ENCODE results near the gene HNRNPA1L2.
"Not testable (repeated sequence)": the region's sequence is repeated elsewhere in the genome, so short reads cannot be mapped to it uniquely, and the experiment has no call there.

Gene HNRNPA1L2

GRCh38 chr13:52642131-52642530, at the start of gene HNRNPA1L2:
Gene HNRNPA1L2, plus strand, starts transcription at chr13:52642431. Its CDS starts 62 bp downstream, at chr13:52642493.
- no peak within 1 kb of the TSS for H3K27ac ChIP-seq
- TF ChIP-seq ZFX (IDR thresholded peaks at IDR 0.05) (no peak), CTCF (conservative IDR thresholded peaks at IDR 0.05) (no peak)

GRCh38 chr13:52593175-52593574, 49.1 kb upstream of the HNRNPA1L2 start:
- not testable (repeated sequence) for H3K27ac ChIP-seq

DNA sequence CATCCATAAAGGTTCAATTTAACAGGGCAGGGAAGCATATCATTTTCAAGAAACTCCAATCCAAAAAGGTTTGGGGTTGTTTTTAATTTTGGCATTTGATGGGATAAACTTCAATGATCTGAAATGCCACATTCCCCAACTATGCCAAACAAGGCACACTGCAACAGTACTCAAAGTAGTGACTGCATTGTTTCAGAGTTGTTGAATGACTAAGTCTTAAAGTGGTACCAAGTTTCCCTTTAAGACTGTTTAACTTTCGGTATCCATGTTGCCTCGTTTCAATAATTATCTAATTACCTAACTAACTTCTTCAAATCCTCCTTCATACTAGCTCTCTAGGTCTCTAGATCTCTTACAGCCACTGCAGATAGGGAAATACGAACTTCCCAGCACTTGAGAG, 48.4 kb upstream of the HNRNPA1L2 start:
- not testable (repeated sequence) for H3K27ac ChIP-seq

- H3K27ac ChIP-seq, result not testable (repeated sequence)
Measured at GRCh38 chr13:52594295-52594694, 47.9 kb upstream of the HNRNPA1L2 start.

GRCh38 chr13:52597676-52598075, 44.6 kb upstream of the HNRNPA1L2 start:
- no peak for TF ChIP-seq CTCF (conservative IDR thresholded peaks at IDR 0.05)
- no peak for TF ChIP-seq ZFX (IDR thresholded peaks at IDR 0.05)

GRCh38 chr13:52599037-52599847, 43.0 kb upstream of the HNRNPA1L2 start:
- no peak for TF ChIP-seq ZFX (IDR thresholded peaks at IDR 0.05)
- TF ChIP-seq CTCF (conservative IDR thresholded peaks at IDR 0.05), result no peak
- no peak overlapping the region for H3K27ac ChIP-seq

More at GRCh38 chr13:52597676-52598075, 44.6 kb upstream of the HNRNPA1L2 start:
- no peak overlapping the region for H3K27ac ChIP-seq

DNA sequence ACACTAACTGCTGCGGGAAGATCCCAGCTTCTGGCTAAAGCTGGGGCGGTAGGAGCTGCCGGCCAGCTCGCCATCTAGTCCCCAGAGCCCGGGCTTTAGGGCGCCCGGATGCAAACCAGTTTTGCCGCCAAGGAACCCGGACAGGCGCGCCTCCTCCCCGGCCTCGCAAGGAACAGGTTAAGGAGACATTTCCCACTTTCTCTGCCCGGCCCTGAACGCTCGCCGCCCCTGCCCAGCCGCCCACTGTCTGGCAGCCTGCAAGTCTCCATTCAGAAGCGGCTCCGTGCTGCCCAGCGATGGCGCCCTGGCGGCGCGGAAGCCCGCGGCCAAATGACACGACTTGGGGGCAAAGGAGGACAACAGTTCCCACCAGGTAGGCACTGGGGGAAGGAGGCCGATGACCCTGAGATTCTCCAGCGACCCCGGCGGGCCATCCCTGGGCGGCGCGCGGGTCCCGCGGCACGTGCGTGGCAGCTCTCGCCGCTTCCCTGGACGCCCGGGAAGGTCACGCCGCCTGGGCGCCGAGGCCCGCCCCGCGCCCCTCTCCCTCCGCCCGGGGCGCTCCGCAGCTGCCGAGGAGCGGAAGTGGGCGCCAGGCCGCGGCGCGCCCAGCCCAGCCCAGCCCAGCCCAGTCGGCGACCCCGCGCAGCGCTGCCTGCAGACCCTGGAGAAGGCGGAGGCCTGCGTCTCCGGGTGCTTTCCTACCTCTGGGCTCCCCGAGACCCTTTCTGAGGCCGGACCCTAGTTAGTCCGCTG, 42.2 kb upstream of the HNRNPA1L2 start:
- no peak for TF ChIP-seq ZFX (IDR thresholded peaks at IDR 0.05)
- TF ChIP-seq CTCF (conservative IDR thresholded peaks at IDR 0.05), result no peak
- no peak overlapping the region for H3K27ac ChIP-seq

DNA sequence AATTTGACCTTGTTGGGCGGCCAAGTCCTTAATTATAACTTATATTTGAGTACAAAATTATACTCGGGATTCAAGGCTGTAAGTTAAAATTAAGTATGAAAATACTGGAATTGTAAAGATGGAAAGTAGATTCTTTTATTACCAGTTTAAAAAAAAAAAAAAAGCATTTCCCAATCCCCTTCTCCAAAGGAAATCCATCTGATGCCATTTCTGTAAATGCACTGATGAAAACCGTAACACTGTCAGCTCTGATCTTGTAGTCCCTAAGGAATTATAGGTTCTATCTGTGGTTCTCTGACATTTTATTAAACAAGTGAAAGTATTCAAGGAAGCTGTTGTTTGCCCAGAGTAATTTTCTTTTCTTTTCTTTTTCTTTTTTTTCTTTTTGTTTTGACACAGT, 41.6 kb upstream of the HNRNPA1L2 start:
- TF ChIP-seq CTCF (conservative IDR thresholded peaks at IDR 0.05), result no peak
- no peak for TF ChIP-seq ZFX (IDR thresholded peaks at IDR 0.05)
- H3K27ac ChIP-seq, result no peak overlapping the region

DNA sequence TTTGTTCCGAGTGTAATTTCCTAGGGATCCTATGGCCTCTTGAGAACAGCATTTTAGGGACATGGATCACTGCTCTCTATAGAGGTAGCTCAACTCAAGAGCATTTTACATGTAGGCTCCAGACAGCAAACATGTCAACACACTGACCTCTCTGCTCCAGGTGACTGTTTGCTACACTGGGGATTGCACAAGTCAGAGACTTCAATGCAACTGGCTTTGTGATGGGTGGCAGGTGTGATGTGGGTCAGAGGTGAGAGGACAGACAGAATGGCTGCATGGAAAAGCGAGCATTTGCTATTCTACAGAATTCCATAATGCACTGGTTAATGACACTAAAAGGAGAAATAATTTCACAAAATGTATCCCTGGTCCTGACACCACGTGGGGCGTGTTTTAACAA, 38.9 kb upstream of the HNRNPA1L2 start:
- not testable (repeated sequence) for H3K27ac ChIP-seq

- H3K27ac ChIP-seq, result not testable (repeated sequence)
Measured at GRCh38 chr13:52606126-52606525, 36.1 kb upstream of the HNRNPA1L2 start.

GRCh38 chr13:52606795-52607194, 35.4 kb upstream of the HNRNPA1L2 start:
- H3K27ac ChIP-seq, result not testable (repeated sequence)

- H3K27ac ChIP-seq, result not testable (repeated sequence)
Measured at GRCh38 chr13:52608184-52608583, 34.0 kb upstream of the HNRNPA1L2 start.

Measured in C4-2B (cell line).